BE2C (cell line): ENCODE data around the gene GPR162.
"Not testable (repeated sequence)": the region's sequence is repeated elsewhere in the genome, so short reads cannot be mapped to it uniquely, and the experiment has no call there.

Experiments used
- DNase-seq: peaks from one replicate; pipeline ENCODE4 v3.0.0-alpha.2; 2020
- H3K27me3 ChIP-seq: fragments of 250-450 bp; sonication (Bioruptor Pico); 2 replicates; pipeline ENCODE4 v1.5.1; 2020; ENCODE audit warnings: mild to moderate bottlenecking
- H3K36me3 ChIP-seq: fragments of 250-450 bp; sonication (Bioruptor Pico); 2 replicates; pipeline ENCODE4 v1.5.1; 2020; ENCODE audit warnings: mild to moderate bottlenecking
- H3K4me1 ChIP-seq: fragments of 250-450 bp; sonication (Bioruptor Pico); 2 replicates; pipeline ENCODE4 v1.5.1; 2020
- H3K4me3 ChIP-seq: 2 replicates; pipeline ENCODE4 v1.5.1; 2011; ENCODE audit warnings: low read depth, low read length
- H3K9me3 ChIP-seq: fragments of 250-450 bp; sonication (Bioruptor Pico); 2 replicates; pipeline ENCODE4 v1.5.1; 2020
- TF ChIP-seq, protein P1 (sequence below): IDR thresholded peaks from 2 replicates; pipeline ENCODE4 v1.5.1; 2012; ENCODE audit warnings: mild to moderate bottlenecking, low read depth, low read length

GPR162 gene

GRCh38 chr12:6871052-6871957 lies 49.7 kb downstream of the GPR162 start:
- H3K4me1 ChIP-seq = peaks cover 14% of the 10 kb centered on the region
- peak; percentile 48 for DNase-seq
- TF ChIP-seq, protein P1, sequence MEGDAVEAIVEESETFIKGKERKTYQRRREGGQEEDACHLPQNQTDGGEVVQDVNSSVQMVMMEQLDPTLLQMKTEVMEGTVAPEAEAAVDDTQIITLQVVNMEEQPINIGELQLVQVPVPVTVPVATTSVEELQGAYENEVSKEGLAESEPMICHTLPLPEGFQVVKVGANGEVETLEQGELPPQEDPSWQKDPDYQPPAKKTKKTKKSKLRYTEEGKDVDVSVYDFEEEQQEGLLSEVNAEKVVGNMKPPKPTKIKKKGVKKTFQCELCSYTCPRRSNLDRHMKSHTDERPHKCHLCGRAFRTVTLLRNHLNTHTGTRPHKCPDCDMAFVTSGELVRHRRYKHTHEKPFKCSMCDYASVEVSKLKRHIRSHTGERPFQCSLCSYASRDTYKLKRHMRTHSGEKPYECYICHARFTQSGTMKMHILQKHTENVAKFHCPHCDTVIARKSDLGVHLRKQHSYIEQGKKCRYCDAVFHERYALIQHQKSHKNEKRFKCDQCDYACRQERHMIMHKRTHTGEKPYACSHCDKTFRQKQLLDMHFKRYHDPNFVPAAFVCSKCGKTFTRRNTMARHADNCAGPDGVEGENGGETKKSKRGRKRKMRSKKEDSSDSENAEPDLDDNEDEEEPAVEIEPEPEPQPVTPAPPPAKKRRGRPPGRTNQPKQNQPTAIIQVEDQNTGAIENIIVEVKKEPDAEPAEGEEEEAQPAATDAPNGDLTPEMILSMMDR = peak; percentile 8; the same call in 1 of the 2 replicates
- no peaks in the 10 kb centered on the region for H3K9me3 ChIP-seq
- H3K36me3 ChIP-seq = peaks cover 34% of the 10 kb centered on the region
- no peaks in the 10 kb centered on the region for H3K27me3 ChIP-seq
- peak overlapping the region; percentile 86 for H3K4me3 ChIP-seq

DNA sequence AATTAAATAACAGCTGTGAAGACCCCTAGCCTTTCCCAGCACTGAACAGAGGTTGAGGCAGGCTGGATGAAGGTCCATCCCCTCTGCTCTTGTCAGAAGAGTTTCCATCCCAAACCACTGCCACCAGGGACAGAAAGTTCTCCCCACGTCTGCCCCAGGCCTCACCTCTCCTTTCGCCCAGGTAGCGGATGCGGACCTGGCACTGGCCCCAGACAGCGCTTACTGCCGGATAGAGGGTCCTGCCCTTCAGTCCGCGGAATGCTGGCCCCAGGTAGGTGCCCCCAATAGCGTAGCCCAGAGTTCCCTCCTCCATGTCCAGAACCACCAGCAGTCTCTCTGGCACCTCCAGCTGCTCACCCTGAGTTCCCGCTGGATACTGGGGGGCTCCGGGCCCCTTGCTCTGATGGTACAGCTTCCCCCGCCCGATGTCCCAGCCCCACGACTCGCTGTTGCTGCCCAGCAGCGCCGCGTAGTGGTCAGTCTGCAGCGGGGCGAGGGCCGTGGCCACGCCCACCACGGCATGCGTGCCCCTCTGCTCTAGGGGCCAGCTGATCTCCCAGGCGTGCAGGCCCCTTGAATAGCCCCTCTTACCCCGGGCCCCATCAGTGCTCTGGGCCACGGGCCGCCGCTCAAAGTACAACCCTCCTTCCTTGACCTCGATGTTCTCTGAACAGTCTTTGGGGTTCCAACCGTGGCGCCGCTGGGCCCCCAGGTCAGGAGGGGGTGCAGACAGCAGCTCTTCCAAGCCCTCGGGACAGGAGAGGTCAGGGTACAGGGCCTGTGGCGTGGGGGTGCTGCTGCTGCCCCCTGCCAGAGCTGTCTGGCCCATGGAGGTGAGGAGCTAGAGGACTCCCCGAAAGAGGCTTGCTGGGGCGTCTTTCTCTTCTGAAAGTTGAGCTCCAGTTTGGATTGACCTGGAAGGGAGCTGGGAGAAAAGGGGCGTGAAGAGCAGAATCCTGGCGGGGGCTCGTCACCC lies 50.7 kb downstream of the GPR162 start:
- TF ChIP-seq, protein P1 = peak; percentile 93
- Histone ChIP-seq H3K36me3 (peaks cover 32% of the 10 kb centered on the region), H3K27me3 (no peaks in the 10 kb centered on the region), H3K4me3 (peak overlapping the region; percentile 86), H3K4me1 (peaks cover 8% of the 10 kb centered on the region; the same call in 1 of the 2 replicates), H3K9me3 (no peaks in the 10 kb centered on the region)
- peak; percentile 92 for DNase-seq

GRCh38 chr12:6873094-6874014 lies 51.7 kb downstream of the GPR162 start, which contains the start of gene SPSB2:
SPSB2 (minus strand) TSS chr12:6873303; CDS start chr12:6872901, 402 bp downstream.
- peak; percentile 100 for DNase-seq
- peaks cover 34% of the 10 kb centered on the region for H3K36me3 ChIP-seq

DNA sequence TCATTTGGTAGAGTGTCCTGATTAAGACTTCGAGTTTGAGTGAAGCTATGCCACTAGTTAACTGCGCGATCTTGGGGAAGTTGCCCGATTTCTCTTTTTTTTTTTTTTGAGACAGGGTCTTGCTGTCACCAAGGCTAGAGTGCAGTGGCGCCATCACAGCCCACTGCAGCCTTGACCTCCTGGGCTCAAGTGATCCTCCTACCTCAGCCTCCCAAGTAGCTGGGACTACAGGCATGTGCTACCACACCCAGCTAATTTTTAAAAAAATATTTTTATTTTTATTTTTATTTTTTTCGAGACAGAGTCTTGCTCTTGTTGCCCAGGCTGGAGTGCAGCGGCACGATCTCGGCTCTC lies 52.4 kb downstream of the GPR162 start:
- H3K4me3 ChIP-seq = peak overlapping the region; percentile 86
- not testable (repeated sequence) for H3K4me1 ChIP-seq, H3K27me3 ChIP-seq, H3K9me3 ChIP-seq, DNase-seq
- peaks cover 30% of the 10 kb centered on the region for H3K36me3 ChIP-seq

More at GRCh38 chr12:6873094-6874014, 51.7 kb downstream of the GPR162 start, which contains the start of gene SPSB2:
- Histone ChIP-seq H3K27me3 (no peaks in the 10 kb centered on the region), H3K4me3 (peak within 1 kb of the TSS; percentile 86), H3K4me1 (peaks cover 8% of the 10 kb centered on the region; the same call in 1 of the 2 replicates), H3K9me3 (no peaks in the 10 kb centered on the region)
- TF ChIP-seq, protein P1 = no peak
